ENCODE data around the gene SIAH3.

- TF ChIP-seq EZH2 (IDR thresholded peaks at IDR 0.05; ENCODE audit: low read depth, unreplicated experiment) (no peak), CREB1 (CRISPR knock-in tag; IDR thresholded peaks at IDR 0.05; ENCODE audit: low read depth) (no peak), EZH2phosphoT487 (IDR thresholded peaks at IDR 0.05; ENCODE audit: unreplicated experiment) (no peak), NANOG (IDR thresholded peaks at IDR 0.05; ENCODE audit: borderline replicate concordance) (no peak), STAT1 (IDR thresholded peaks at IDR 0.05; ENCODE audit: unreplicated experiment) (no peak), POLR2AphosphoS5 (IDR thresholded peaks at IDR 0.05; ENCODE audit: low read depth) (no peak), ZNF331 (CRISPR knock-in tag; IDR thresholded peaks at IDR 0.05; ENCODE audit: low read depth) (no peak), JUNB (IDR thresholded peaks at IDR 0.05; ENCODE audit: unreplicated experiment) (no peak), ZNF114 (CRISPR knock-in tag; IDR thresholded peaks at IDR 0.05) (no peak)
- TF ChIP-seq, protein P1, sequence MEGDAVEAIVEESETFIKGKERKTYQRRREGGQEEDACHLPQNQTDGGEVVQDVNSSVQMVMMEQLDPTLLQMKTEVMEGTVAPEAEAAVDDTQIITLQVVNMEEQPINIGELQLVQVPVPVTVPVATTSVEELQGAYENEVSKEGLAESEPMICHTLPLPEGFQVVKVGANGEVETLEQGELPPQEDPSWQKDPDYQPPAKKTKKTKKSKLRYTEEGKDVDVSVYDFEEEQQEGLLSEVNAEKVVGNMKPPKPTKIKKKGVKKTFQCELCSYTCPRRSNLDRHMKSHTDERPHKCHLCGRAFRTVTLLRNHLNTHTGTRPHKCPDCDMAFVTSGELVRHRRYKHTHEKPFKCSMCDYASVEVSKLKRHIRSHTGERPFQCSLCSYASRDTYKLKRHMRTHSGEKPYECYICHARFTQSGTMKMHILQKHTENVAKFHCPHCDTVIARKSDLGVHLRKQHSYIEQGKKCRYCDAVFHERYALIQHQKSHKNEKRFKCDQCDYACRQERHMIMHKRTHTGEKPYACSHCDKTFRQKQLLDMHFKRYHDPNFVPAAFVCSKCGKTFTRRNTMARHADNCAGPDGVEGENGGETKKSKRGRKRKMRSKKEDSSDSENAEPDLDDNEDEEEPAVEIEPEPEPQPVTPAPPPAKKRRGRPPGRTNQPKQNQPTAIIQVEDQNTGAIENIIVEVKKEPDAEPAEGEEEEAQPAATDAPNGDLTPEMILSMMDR (conservative IDR thresholded peaks at IDR 0.05; ENCODE audit: low read depth in 2 of 2), result no peak
- TF ChIP-seq, protein P2, sequence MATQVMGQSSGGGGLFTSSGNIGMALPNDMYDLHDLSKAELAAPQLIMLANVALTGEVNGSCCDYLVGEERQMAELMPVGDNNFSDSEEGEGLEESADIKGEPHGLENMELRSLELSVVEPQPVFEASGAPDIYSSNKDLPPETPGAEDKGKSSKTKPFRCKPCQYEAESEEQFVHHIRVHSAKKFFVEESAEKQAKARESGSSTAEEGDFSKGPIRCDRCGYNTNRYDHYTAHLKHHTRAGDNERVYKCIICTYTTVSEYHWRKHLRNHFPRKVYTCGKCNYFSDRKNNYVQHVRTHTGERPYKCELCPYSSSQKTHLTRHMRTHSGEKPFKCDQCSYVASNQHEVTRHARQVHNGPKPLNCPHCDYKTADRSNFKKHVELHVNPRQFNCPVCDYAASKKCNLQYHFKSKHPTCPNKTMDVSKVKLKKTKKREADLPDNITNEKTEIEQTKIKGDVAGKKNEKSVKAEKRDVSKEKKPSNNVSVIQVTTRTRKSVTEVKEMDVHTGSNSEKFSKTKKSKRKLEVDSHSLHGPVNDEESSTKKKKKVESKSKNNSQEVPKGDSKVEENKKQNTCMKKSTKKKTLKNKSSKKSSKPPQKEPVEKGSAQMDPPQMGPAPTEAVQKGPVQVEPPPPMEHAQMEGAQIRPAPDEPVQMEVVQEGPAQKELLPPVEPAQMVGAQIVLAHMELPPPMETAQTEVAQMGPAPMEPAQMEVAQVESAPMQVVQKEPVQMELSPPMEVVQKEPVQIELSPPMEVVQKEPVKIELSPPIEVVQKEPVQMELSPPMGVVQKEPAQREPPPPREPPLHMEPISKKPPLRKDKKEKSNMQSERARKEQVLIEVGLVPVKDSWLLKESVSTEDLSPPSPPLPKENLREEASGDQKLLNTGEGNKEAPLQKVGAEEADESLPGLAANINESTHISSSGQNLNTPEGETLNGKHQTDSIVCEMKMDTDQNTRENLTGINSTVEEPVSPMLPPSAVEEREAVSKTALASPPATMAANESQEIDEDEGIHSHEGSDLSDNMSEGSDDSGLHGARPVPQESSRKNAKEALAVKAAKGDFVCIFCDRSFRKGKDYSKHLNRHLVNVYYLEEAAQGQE (IDR thresholded peaks at IDR 0.05; ENCODE audit: unreplicated experiment), result no peak
- TF ChIP-seq, protein P3, sequence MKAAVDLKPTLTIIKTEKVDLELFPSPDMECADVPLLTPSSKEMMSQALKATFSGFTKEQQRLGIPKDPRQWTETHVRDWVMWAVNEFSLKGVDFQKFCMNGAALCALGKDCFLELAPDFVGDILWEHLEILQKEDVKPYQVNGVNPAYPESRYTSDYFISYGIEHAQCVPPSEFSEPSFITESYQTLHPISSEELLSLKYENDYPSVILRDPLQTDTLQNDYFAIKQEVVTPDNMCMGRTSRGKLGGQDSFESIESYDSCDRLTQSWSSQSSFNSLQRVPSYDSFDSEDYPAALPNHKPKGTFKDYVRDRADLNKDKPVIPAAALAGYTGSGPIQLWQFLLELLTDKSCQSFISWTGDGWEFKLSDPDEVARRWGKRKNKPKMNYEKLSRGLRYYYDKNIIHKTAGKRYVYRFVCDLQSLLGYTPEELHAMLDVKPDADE (IDR thresholded peaks at IDR 0.05), result no peak
These were observed 99.7 kb downstream of the SIAH3 start for GRCh38 chr13:45751885-45752284.

All from GM23338 (cell line).